HG03571 (cell line): Measurements from ENCODE around the gene PDXP.
A peak's percentile ranks its signal among the peaks of the same experiment; 100 is the strongest.
"Not testable (repeated sequence)": the region's sequence is repeated elsewhere in the genome, so short reads cannot be mapped to it uniquely, and the experiment has no call there.

Source experiments
- ATAC-seq: cut with Tn5 transposase; IDR thresholded peaks from one replicate; pipeline ENCODE4 v1.9.1; 2021; ENCODE audit not compliant: unreplicated experiment

Gene PDXP, protein sequence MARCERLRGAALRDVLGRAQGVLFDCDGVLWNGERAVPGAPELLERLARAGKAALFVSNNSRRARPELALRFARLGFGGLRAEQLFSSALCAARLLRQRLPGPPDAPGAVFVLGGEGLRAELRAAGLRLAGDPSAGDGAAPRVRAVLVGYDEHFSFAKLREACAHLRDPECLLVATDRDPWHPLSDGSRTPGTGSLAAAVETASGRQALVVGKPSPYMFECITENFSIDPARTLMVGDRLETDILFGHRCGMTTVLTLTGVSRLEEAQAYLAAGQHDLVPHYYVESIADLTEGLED

DNA sequence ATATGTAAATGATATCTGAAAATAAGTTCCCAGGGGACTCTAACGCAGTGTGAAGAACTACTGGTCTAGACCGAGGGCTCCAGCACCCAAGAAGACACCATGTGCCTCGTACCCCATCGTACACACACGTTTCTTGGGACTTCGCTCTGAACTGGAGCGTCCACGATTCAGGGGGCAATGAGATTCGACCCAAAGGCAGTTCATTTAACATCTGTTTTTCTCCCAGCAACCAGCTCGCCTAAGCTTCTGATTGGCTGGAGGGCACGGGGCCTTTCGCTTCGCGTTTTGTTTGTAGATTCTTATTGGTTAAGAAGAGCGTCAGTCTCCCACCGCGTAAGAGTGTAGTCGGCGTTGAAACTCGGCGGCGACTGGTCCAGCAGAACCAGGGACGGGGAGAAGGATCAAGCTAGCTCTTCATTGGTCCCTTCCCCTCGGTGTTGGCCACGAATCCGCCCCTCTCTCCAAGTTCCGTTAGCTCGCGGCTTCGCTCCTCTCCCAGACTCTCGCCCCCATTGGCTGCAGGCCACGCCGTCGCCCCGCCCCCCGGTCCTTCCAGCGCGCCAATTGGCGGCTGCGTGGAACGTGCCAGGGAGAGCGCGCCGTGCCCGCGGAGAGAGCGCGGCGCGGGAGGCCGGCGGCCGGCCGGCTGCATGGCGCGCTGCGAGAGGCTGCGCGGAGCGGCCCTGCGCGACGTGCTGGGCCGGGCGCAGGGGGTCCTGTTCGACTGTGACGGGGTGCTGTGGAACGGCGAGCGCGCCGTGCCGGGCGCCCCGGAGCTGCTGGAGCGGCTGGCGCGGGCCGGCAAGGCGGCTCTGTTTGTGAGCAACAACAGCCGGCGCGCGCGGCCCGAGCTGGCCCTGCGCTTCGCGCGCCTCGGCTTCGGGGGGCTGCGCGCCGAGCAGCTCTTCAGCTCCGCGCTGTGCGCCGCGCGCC lies at the start of gene PDXP:
TSS of gene PDXP (plus strand) at position 591 of the 933 bp plus-strand sequence. CDS start at position 651, 60 bp downstream.
- ATAC-seq = peak; percentile 77

DNA sequence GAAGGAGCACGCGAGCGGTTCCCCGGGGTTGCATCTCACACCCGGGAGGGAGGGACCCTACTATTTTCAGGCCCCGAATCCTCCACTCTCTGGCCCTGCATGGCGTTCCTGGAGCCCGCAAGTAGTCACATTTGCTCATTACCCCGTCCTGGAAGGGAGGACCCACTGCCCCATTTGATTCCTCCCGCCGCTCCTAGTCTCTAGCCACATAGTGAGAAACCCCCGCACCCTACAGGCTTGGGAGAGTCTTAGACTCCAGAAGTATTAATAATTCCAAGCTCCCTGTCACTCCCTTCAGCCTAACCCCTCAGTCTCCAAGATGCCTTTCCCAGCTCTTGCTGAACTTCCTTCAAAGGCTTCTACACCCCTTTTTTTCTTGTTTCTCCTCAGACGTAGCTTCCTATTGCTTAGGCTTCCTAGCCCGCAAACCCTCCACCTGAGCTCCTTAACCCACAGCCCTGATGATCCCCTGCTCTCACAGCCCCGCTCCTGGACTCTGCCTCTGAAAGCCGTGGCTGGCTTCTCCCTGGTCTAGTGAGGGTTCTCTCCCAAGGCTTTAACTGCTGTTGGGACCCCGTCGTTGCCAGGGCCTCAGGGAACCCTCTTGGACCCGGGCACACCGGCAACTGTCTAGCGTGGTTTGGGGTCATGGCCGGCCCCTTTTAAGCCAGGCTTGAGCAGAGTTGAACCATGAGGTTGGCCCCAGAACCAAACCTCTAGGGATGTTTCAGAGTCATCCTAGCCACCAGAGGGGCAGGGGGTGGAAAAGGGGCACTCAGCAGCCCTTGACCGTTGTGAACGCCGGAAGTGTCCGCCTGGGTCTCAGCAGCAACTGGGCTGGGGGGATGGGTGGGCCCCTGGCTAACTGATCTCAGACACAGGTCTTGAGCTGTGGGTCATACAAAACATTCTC lies 49.0 kb upstream of the PDXP start:
- ATAC-seq = no peak

DNA sequence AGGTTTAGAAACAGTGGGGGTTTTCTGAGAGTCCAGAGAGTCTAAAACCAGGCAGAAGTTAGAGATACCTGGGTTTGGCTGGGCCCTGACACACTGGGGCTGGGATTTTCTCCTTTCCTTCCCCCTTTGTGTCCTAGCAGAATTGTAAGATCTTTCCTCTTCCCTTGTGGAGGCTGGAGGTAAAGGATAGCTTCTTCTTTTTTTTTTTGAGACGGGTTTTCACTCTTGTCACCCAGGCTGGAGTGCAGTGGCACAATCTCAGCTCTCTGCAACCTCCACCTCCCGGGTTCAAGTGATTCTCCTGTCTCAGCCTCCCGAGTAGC lies 48.4 kb upstream of the PDXP start:
- not testable (repeated sequence) for ATAC-seq

DNA sequence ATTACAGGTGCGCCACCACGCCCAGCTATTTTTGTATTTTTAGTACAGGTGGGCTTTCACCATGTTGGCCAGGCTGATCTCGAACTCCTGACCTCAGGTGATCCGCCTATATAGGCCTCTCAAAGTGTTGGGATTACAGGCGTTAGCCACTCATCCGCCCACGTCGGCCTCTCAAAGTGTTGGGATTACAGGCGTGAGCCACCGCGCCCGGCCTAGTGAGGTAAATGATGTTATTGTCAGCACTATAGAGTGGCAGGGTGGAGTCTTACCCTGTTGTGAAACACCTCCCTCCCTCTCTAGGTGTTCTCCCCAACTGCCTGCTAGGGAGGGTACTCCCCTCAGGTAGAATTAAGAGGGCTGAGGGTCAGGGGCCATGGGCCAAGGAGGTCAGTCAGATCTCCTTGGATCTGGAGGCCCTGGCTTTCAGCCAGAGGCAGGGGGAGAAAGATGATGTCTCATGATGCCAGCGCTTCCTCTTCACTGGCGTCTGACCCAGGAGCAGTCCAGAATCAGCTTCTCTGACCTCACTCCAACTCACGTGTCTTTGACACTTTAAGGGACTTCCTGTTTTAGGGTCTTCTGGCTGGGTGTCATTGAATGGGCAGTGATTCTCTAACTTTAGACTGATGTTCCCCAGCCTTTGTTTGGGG lies 47.9 kb upstream of the PDXP start:
- ATAC-seq = no peak

DNA sequence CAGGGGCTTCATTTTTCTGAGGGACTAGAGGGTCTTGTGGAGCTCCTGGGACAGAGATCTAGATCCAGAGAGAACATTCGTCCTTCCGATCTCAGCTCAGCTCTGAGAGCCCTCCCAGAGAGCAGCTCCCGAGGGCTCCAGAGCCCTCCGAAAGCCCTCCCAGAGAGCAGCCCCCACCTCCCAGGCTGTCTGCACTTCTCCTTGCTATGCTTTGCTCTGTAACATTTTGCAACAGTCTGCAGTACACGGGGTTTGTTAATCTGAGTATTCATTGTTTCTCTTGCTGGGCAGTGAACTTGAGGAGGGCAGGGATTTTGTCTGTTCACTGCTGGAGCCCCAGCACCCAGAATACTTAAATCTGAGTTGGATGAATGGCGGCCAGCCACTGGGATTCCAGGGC lies 47.3 kb upstream of the PDXP start:
- ATAC-seq = no peak

DNA sequence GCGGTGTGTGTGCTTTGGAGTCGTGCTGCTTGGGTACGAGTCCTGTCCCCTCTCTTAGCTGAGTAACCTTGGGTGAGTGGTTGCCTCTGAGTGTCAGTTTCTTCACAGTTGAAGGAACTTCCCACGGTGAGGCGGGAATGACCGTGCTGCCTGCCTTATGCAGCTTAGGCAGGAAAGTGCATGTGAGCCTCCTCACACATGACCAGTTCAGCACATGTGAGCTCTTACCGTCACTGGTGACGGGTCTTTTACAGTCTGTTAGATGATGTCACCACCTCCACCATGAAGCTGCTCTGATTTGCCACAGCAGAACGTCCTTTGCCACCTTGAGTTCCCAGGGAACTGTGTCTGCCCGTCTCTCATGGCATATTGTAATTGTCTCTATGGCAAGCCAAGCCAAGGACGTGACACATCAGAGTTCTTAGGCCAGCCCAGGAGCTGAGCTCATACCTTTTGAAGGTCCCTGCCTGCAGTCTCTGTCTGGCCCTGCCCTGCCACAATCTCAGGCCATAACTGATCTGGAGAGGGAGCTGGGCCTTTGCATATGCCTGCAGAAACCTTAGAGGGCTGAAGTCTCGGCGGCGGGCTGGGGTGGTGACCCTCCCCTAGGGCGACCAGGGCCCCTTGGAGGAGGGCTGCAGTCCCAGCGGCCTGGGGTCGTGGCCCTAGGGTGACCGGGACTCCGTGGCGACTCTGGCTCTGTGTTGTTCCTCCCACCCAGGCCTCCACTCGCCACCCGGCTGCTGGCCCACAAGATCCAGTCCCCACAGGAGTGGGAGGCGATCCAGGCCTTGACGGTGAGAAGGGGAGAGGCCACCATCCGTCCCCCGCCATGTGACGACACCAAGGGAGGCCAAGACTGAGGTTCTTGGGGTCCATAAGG lies 42.1 kb upstream of the PDXP start:
- no peak for ATAC-seq

DNA sequence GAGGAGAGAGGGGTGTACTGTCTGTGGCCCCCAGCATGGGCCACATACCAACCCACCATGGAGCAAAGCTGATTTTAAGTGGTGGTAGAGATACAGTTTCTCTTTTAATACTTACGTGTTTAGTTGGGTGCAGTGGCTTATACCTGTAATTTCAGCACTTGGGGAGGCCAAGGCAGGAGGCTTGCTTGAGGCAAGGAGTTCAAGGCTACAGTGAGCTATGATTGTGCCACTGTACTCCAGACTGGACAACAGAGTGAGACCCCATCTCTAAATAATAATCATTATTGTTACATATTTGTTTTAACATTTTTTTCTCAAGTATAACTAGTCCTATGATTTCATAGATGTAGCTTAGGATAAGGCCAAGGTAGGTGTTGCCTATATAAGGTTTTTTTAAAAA lies 41.1 kb upstream of the PDXP start:
- ATAC-seq = no peak

DNA sequence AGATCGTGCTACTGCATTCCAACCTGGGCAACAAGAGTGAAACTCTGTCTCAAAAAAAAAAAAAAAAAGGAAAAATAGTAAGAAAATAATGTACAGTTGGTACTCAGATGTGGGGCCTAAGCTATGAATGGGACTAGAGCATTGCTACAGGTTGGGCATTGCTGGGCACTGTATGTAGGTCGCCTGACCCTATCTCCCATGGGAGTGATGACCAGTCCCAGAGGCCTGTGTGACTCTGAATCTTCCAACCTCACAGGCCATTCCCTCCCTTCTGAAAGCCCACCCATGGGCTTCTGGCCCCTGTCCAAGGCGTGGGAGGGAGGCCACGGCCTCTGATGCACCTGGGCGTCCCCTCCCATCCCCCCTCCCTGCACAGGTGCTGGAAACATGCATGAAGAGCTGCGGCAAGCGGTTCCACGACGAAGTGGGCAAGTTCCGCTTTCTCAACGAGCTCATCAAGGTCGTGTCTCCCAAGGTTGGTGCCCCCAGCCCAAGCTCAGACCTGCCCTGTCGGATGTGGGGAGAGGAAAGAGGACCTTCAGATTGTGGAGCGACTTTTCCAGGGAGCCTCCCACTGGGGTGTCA lies 40.4 kb upstream of the PDXP start:
- ATAC-seq = no peak

DNA sequence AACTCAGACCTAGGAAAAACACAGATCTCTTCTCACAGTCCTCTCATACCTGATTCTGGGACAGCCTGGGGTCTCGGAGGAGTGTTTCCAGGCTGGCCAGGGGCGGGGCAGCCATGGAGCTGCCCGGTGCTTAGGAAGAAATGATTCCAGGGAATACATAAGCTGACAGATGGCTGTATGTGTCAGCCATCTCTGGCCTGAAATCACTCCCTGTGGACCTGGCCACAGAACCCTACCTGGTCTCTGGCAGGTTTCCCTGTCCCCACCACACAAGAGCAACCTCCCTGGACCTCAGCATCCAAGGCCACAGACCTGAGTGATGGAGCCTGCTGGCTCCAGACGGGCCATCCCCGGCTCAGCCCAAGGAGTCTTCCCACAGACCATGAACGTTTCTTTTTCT lies 39.8 kb upstream of the PDXP start:
- ATAC-seq = no peak

DNA sequence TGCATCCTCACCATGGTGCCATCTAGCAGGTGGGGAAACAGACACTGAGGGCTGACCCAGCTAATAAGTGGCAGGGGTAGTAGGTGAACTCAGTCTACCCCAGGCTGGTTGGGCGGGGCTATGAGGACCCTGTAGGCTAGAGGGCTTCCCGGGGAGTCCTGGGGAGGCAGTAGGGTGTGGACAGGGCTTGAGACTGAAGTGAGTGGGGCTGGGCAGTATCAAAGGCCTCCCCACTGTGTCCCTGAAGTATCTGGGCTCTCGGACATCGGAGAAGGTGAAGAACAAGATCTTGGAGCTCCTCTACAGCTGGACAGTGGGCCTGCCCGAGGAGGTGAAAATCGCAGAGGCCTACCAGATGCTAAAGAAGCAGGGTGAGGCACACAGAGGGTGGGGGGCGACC lies 38.5 kb upstream of the PDXP start:
- ATAC-seq = no peak

DNA sequence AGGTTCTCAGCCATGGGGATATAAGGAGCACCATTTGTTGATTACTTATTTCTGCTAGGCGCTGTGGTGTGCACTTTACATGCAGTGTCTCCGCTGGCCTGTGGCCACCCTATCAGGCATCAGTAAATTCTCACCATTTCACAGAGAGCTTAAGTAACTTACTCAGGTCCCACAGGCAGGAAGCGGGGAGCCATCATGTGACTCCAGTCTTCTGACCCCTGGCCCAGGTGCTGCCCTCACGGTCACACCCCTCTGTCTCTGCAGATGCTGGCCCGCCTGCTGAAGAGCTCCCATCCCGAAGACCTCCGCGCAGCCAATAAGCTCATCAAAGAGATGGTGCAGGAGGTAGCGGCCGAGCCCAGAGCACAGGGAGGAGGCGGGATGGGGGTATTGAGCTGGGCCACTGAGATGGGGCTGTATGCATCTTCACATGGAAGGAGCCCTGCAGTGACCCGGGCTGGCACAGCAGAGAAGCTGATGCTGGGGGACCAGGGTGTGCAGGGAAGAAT lies 37.1 kb upstream of the PDXP start:
- no peak for ATAC-seq

DNA sequence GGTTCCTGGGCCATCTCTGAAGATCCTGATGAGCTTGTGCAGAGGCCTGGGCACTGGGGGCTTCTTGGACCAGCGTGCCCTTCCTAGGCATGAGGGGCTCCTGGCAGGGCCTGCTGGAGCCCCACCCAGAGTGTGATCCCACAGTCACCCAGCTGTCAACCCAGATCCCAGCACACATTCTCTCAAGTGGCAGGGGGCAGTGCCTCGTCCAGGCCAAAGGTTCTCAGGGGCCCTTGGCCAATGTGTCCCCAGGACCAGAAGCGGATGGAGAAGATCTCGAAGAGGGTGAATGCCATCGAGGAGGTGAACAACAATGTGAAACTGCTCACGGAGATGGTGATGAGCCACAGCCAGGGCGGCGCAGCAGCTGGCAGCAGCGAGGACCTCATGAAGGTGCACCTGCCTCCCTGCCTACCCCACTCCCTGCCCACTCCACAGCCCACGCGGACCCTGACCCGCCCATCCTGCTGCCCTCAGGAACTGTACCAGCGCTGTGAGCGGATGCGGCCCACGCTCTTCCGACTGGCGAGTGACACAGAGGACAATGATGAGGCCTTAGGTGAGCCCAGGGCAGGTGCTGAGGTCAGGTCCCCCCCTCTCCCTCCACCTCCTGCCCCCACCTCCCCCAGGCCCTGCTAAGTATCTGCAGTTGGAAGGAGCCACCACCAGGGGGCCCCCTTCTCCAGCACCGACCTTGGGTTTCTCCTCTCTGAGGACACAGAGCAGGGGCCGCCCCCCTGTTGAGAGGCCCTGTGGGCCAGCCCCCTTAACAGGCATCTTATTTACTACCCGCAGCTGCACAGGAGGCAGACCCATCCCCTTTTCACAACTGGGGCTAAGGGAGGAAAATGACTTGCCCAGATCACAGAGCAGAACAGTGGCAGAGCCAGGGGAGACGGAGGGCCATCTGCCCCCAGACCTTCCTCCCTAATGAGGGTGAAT lies 35.2 kb upstream of the PDXP start:
- no peak for ATAC-seq

DNA sequence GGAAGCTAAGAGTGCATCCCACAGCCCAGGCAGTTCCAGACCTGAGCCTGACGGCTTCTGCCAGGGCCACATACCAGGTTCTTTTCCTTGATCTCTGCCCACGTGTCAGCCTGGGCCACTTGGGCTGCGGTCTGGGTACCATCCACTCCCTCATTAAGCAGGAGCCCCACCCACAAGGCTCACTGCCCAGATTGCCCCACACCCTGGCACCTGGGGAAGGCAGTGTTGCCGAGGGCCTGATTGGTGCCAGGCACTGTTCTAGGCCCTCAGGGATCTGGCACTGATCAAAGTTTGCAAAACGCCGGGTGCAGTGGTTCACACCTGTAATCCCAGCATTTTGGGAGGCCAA lies 34.5 kb upstream of the PDXP start:
- no peak for ATAC-seq

DNA sequence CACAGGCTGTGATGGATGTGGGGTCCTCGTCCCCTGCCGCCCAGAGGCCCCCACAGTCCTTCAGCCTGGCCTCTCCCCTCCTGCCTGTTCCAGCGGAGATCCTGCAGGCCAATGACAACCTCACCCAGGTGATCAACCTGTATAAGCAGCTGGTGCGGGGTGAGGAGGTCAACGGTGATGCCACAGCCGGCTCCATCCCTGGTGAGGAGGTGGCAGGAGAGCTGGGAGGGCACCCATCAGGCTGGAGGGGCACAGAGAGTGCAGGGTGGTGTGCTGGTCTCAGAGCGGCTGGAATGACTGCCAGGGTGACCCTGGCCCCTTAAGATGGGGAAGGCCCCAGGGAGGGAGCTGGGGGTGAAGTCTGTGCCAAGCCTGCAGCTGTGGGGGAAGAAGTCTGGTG lies 33.6 kb upstream of the PDXP start:
- ATAC-seq = no peak

DNA sequence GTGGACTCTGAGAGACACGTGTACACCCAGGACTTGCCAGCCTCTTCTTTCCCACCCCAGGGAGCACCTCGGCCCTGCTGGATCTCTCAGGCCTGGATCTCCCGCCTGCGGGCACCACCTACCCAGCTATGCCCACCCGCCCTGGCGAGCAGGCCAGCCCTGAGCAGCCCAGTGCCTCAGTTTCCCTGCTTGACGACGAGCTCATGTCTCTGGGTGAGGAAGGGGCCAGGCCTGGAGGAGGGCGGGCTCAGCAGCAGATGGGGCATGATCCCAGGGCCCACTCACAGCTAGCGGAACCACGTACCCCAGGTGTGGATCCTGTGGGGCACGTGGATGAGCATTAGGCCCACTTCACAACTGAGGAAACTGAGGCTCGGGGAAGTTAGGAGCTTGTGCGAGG lies 32.8 kb upstream of the PDXP start:
- ATAC-seq = no peak

DNA sequence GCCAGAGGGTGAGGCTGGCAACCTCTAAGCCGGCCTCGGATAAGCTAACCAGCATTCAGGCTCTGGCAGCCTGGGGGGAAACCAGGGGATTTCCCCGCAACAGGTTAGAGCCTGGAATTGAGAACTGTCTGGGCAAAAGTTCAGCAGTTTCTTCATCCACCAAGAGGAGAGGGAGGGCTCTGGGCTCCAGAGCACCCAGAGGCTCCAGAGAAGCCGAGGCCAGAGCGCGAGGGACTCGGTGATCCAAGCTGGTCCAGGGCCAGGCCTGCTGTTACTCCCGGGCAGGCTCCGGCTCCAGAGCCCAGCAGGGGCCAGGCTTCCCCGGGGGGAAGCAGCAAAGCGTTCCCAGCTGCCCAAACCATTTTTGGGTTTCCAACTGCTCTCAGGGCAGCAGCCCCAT lies 32.4 kb upstream of the PDXP start:
- ATAC-seq = no peak

DNA sequence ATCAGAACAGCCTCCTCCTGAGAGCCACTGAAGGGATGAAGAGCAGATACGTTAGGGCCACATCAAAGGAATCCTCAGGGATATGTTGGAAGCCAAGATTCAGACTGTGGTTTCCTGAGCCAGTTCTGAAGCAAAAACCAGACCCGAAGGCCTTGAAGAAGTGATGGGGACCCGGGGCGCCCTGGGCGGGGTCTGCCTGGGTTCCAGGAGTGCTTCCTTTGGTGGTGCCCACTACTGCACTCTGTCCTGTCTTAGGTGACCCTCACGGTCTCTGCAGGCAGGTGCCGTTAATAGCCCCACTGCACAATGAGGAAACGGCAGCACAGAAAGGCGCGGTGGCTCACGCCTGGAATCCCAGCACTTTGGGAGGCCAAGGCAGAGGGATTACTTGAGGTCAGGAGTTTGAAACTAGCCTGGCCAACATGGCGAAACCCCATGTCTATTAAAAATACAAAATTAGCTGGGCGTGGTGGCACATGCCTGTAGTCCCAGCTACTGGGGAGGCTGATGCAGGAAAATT lies 31.9 kb upstream of the PDXP start:
- ATAC-seq = no peak

DNA sequence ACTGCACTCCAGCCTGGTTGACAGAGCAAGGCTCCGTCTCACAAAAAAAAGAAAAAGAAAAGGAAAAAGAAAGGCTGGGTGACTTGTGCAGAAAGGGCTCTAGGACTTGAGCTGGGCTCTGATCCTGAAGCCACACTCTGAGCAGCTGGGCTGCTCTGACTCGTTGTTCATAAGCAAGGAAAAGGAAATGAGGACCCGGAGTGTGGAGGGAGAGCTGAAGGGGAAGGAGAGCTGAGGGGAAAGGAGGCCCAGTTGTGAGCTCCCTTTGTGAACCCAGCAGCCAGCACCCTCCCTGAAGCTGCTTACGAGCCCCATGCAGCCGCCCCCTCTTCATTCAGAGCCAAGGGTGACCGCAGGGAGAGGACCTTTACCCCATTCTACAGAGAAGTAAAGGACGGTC lies 31.4 kb upstream of the PDXP start:
- ATAC-seq = no peak
